GM21825 (cell line): Measurements from ENCODE around the gene HOXB1.
A peak's percentile ranks its signal among the peaks of the same experiment; 100 is the strongest.
"Not testable (repeated sequence)": the region's sequence is repeated elsewhere in the genome, so short reads cannot be mapped to it uniquely, and the experiment has no call there.

Experiments used
- ATAC-seq: cut with Tn5 transposase; IDR thresholded peaks from one replicate; pipeline ENCODE4 v1.9.1; 2021; ENCODE audit warnings: mild to moderate bottlenecking, moderate library complexity; ENCODE audit not compliant: unreplicated experiment

HOXB1 gene

GRCh38 chr17:48544349-48545021, 13.7 kb upstream of the HOXB1 start:
- ATAC-seq: no peak

GRCh38 chr17:48543854-48544348, 13.1 kb upstream of the HOXB1 start:
- ATAC-seq: peak; percentile 17

- peak; percentile 40 for ATAC-seq
These were observed 12.5 kb upstream of the HOXB1 start for GRCh38 chr17:48543107-48543853.

DNA sequence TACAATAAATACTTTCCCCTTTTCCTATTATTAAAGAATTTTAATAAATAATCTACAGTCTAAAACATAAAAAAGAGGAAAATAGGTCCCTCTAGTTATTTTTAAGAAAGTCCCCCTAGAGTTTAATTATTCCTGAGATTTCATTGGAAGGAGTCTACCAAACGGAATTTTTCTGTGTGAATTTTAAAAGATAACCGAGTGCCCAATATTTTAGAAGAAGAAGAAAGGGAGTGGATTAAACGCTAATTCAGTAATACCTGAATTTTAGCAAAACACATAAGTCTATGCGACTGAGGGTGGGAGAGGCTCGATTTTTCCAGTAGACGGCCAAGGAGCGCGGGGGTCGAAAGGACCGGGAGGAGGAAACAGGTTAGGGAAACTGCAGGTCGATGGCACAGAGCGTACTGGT, 11.9 kb upstream of the HOXB1 start:
- peak; percentile 11 for ATAC-seq

- ATAC-seq: no peak
These were observed 11.4 kb upstream of the HOXB1 start for GRCh38 chr17:48542114-48542656.

DNA sequence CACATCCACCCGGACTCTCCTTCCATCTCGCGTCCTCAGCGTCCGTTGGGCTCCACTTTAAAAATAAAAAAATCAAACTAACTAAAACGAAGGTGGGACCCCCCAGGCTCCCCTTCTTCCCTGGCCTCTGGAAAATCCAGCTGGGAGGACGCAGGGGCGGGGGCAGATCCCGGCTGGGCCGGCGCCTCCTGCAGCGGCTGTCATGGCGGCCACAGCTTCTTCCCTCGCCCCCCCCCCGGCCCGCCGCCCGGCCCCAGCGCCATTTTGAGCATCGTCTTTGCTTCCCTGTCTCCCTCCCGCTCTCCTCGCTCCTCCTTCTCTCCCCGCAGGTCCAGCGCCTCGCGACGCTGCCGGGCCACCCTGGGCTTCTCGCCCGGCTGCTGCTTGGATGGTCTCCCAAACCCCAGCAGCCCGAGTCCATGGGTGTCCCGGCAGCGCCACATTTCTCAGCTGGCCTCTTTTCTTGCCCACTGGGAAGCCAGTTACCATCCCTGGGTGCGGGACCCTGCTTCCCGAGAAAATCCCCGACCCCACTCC, 10.8 kb upstream of the HOXB1 start:
- no peak for ATAC-seq

GRCh38 chr17:48541036-48541576, 10.3 kb upstream of the HOXB1 start:
- no peak for ATAC-seq

DNA sequence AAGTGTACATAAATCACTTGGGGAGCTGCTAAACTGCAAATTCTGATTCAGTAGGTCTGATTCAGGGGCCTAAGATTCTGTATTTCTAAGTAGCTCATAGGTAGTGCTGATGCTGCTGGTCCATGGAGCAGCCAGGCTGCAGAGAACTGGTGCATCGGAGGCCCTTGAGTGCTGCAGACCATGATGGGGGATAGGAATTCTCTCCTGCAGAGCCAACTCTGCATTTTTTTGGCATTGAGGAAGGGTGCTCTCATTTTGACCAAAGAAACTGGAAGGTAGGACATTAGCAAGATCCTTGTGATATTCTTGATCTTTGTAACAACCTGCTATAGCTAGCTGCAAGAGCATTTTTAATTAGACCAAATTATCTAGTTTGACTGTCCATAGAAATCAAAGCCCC, 9.4 kb upstream of the HOXB1 start:
- no peak for ATAC-seq

- ATAC-seq: no peak
These were observed 8.4 kb upstream of the HOXB1 start for GRCh38 chr17:48539177-48539576.

DNA sequence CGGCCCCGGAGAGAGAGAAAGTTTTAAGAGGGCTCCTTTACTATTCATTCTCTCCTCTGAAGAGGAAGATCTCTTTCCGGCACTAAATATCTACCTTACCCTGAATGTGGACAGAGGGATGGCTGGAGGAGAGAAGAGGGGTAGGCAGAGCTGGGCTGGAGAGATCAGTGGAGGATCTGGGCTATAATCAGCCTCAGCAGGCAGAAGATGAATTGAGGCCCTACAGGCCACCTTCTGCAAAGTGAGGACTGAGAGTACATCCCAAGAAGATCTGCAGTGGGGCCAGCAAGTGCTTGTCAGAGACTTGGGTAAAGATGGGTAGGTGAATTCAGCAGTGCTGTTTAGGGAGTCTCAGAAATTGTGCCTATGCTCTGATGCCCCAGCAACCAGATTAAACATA, 6.5 kb upstream of the HOXB1 start:
- no peak for ATAC-seq

DNA sequence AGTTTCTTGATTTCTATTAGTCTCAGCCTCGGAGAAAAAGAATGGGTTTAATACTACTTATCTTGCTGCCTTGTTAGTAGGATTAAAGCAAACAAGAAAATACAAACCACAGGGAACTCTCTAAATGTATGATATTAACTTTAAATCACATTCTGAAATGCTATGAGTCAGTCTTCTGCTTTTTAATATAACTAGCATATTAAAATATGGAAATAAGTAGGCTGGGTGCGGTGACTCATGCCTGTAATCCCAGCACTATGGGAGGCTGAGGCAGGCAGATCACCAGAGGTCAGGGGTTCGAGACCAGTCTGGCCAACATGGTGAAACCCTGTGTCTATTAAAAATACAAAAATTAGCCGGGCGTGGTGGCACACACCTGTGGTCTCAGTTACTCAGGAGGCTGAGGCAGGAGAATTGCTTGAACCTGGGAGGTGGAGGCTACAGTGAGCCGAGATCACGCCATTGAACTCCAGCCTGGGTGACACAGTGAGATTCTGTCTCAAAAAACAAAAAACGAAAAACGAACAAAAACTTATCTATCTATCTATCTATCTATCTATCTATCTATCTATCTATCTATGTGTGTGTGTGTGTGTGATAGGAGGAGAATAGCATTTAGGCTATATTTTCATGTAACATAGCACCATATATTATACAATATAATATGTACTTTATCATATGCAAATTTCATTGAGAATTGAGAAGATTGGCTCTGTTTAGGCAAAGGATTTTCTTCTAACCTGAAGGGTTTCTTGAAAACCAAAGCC, 5.2 kb upstream of the HOXB1 start:
- not testable (repeated sequence) for ATAC-seq

- ATAC-seq: no peak
These were observed 1.4 kb upstream of the HOXB1 start for GRCh38 chr17:48532261-48532660.

DNA sequence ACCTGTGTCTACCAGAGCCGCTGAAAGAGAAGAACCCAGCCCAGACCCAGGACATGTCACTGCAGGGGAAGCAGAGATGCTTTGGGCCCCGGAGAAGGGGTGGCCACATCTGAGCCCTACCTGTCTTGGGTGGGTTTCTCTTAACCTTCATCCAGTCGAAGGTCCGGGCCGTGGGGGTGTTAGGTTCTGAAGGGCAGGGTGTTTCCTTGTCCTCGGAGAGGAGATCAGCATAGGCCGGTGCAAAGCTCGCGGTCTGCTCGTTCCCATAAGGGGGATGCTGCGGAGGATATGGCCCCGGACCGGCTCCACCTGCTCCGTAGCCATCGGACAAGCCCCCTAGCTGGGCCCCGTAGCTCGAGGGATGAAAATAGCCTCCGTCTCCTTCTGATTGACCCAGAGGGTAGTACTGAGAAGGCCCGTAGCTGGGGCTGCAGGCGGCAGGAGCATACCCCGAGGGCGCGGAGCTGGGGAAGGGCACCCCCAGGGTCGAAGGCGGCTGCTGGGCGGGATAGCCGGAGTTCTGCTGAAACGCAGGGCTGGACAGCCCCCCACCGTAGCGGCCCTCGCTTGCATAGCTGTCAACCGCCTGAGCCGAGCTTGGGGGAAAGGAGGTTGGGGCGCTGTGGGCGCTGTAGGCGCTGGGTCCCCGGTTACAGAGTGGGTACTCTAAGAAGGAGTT, 464 bp downstream of the HOXB1 start:
- ATAC-seq: no peak

DNA sequence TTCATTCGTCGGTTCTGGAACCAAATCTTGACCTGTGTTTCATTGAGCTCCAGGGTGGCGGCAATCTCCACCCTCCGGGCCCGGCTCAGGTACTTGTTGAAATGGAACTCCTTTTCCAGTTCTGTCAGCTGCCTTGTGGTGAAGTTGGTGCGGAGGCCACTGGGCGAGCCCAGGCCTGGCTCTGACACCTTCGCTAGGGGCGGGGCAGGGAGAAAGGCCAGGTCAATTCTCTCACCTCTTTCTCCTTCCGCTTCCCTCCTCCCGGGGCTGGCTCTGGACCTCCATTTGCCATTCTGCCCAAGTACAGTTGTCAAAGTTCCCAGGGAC, 1.2 kb downstream of the HOXB1 start:
- no peak for ATAC-seq

DNA sequence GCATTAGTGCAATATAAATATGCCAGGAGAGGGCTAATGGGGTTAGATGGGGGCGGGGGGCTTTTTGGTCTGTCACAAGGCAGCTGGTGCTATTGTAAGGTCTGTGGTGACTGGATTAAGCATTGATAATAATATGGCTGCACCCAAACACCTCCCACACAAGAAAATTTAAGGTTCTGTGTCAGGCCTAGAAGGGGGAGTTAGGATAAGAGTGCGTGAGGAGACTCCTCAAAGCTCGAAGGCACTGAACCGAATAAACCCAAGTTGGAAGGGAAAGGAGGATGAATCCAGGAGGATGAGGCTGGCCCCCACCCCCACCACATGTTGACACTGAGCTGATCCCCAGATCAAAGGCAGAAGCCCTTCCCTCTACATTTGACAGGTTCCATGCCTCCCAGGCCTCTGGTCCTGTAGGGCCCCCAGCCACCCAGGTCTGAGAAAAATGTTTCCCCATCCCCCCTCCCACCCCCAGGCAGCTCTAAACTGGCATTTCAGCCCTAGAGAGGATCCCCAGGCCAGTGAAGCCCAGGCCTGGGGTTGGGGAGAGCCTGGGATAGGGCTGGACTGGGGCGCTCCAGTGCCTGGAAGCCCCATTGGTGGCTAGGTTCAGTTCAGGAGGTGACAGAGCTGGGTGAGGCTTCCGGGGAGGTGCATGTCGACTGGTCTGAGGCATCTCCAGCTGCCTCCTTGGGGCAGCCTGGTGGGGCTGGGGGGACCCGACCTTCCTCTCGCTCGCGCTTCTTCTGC, 1.7 kb downstream of the HOXB1 start:
- ATAC-seq: no peak

- ATAC-seq: no peak
These were observed 2.5 kb downstream of the HOXB1 start for GRCh38 chr17:48528153-48528935.

GRCh38 chr17:48527547-48527932, 3.3 kb downstream of the HOXB1 start:
- ATAC-seq: no peak

DNA sequence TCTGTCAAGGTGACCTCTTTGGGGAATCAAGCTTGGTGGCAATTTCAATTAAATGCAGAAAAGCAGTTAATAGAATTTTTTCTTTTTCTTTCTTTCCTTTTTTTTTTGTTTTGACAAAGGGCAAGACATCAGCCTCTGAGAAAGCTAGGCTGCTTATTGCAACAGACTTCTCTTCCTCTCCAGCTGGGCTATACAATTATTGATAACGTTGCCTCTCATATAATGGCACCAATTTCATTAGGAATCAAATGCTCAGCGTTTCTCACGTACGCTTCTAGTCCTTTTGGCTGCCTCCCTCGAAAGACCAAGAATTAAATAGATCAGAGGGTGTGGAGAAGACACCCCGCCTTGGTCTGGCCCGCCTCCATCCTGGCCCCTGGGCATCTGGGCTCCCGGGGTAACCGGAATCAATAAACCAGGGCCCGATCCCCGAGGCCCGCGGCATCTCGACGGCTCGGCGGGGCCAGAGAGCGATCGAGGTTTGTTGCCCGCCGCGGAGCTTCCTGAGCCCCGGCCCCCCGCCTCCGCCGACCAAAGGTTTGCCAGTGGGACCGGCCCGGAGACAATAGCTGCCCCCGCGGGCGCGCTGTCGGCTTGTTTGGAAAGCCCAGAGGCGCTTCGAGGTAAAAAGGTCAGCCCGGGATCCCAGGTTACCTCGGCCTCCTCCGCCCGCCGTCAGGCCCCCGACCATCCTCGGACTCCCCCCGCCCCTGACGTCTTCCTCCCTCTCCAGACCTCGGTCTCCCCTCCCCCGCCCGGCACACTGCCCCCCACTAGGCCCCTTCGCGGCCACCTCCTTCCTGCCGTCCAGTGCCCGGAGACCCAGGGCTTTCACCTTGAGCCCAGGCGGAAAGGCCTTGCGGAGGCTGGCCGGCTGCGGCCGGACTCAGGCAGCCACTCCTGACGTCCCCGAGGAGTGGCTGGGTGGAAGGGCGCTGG, 3.9 kb downstream of the HOXB1 start:
- ATAC-seq: no peak
